Measurements from ENCODE around the gene DNAJC18. TPM values are rescaled to one million over a fixed set of nuclear protein-coding genes. Genes with fewer than 3 reads are reported as not detected.

Gene DNAJC18
- total and polyA plus RNA-seq, 4 donors, result 0.66 to 1.8 (median 0.83) TPM

GRCh38 chr5:139459451-139459934 lies 20.2 kb upstream of the DNAJC18 start:
- Histone ChIP-seq H3K36me3 (ENCODE audit: control insufficient read depth in 4 of 4, insufficient read depth in 3 of 4, low read depth in 1 of 4, low read length in 3 of 4) (no peaks in the 10 kb centered on the region), H3K9me3 (ENCODE audit: control insufficient read depth in 4 of 4, low read length in 3 of 4) (no peaks in the 10 kb centered on the region), H3K27me3 (ENCODE audit: control insufficient read depth in 4 of 4, insufficient read depth in 4 of 4, low read length in 3 of 4) (no peaks in the 10 kb centered on the region), H3K27ac (ENCODE audit: low read depth in 1 of 2, low read length in 2 of 2) (peak overlapping the region; percentile 18 to 35), H3K4me3 (ENCODE audit: low read depth in 1 of 3, low read length in 3 of 3) (no peak overlapping the region), H3K4me1 (ENCODE audit: control insufficient read depth in 4 of 4, insufficient read depth in 4 of 4, low read length in 3 of 4) (no peaks in the 10 kb centered on the region), H3K9ac (ENCODE audit: low read depth in 1 of 2, low read length in 2 of 2) (no peak overlapping the region)
- WGBS, result 66% methylated on average over 8 of the region's 8 CpGs
- no peak for DNase-seq (ENCODE audit: low spot score)
- no peak for TF ChIP-seq YY1 (IDR thresholded peaks at IDR 0.05)
- no peak for TF ChIP-seq ZBTB33 (IDR thresholded peaks at IDR 0.05)
- no peak for TF ChIP-seq TAF1 (conservative IDR thresholded peaks at IDR 0.05)
- TF ChIP-seq REST (IDR thresholded peaks at IDR 0.05), result no peak
- TF ChIP-seq HNF4G (IDR thresholded peaks at IDR 0.05), result no peak
- TF ChIP-seq JUND (IDR thresholded peaks at IDR 0.05), result no peak

- Histone ChIP-seq H3K27me3 (ENCODE audit: control insufficient read depth in 4 of 4, insufficient read depth in 4 of 4, low read length in 3 of 4) (no peaks in the 10 kb centered on the region), H3K4me3 (ENCODE audit: low read depth in 1 of 3, low read length in 3 of 3) (no peak overlapping the region), H3K27ac (ENCODE audit: low read depth in 1 of 2, low read length in 2 of 2) (peak overlapping the region in 1 of 2 donors; percentile 35), H3K9me3 (ENCODE audit: control insufficient read depth in 4 of 4, low read length in 3 of 4) (no peaks in the 10 kb centered on the region), H3K4me1 (ENCODE audit: control insufficient read depth in 4 of 4, insufficient read depth in 4 of 4, low read length in 3 of 4) (no peaks in the 10 kb centered on the region), H3K36me3 (ENCODE audit: control insufficient read depth in 4 of 4, insufficient read depth in 3 of 4, low read depth in 1 of 4, low read length in 3 of 4) (no peaks in the 10 kb centered on the region), H3K9ac (ENCODE audit: low read depth in 1 of 2, low read length in 2 of 2) (no peak overlapping the region)
- TF ChIP-seq ATF3 (IDR thresholded peaks at IDR 0.05) (no peak), NR2F2 (IDR thresholded peaks at IDR 0.05) (no peak), RAD21 (IDR thresholded peaks at IDR 0.05) (no peak), ZBTB33 (IDR thresholded peaks at IDR 0.05) (no peak), FOXA1 (IDR thresholded peaks at IDR 0.05) (no peak), GABPA (IDR thresholded peaks at IDR 0.05 in 1 of 2, conservative IDR thresholded peaks at IDR 0.05 in 1 of 2) (no peak), JUND (IDR thresholded peaks at IDR 0.05) (no peak), RXRA (IDR thresholded peaks at IDR 0.05) (no peak), EGR1 (IDR thresholded peaks at IDR 0.05; ENCODE audit: low read depth in 2 of 2) (no peak), HNF4A (conservative IDR thresholded peaks at IDR 0.05) (no peak), TAF1 (conservative IDR thresholded peaks at IDR 0.05) (no peak), HNF4G (IDR thresholded peaks at IDR 0.05) (no peak), REST (IDR thresholded peaks at IDR 0.05) (no peak), SP1 (IDR thresholded peaks at IDR 0.05) (no peak), MAX (IDR thresholded peaks at IDR 0.05) (no peak), YY1 (IDR thresholded peaks at IDR 0.05) (no peak)
- 70% methylated on average over 8 of the region's 8 CpGs for WGBS
- no peak for DNase-seq (ENCODE audit: low spot score)
Measured at GRCh38 chr5:139458580-139459407, 19.5 kb upstream of the DNAJC18 start.

All from liver (tissue), 9 donors.